ENCODE measurements around the gene TTYH3.
A peak's percentile ranks its signal among the peaks of the same experiment; 100 is the strongest.

TTYH3 gene

DNA sequence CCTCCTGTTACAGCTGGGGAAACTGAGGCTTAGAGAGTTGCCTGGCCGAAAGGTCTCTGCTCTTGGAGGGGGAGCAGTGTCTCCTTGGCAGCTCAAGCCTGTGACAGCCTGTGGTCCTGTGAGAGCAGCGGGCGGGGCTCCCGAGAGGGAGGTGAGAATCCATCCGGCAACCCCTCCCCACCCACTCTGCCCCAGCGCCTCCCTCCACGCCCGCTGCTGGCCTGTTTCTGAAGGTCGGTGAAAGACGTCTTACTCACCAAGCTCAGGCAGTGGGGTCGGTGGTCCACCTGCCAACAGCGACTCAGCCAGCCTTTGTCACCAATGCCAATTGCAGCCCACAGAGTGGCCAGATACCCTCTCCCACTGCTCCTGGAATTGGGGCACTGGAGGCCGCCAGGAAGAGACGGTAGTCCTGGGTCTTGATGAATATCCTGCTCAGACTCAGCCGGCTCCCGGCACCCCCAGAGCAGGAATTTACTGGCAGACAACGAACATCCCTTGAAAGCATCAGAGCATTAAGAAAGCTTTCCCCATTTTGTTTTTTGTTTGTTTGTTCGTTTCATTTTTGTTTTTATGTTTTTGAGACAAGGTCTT, 7.4 kb upstream of the TTYH3 start:
- no peaks in the 10 kb centered on the region for H3K36me3 ChIP-seq (ENCODE audit: control insufficient read depth, insufficient read depth, low read length)
- no peak overlapping the region for H3K9ac ChIP-seq
- no peaks in the 10 kb centered on the region for H3K9me3 ChIP-seq (ENCODE audit: control insufficient read depth, low read length)
- no peak overlapping the region for H3K4me2 ChIP-seq (ENCODE audit: low read length)
- TF ChIP-seq, protein P1, sequence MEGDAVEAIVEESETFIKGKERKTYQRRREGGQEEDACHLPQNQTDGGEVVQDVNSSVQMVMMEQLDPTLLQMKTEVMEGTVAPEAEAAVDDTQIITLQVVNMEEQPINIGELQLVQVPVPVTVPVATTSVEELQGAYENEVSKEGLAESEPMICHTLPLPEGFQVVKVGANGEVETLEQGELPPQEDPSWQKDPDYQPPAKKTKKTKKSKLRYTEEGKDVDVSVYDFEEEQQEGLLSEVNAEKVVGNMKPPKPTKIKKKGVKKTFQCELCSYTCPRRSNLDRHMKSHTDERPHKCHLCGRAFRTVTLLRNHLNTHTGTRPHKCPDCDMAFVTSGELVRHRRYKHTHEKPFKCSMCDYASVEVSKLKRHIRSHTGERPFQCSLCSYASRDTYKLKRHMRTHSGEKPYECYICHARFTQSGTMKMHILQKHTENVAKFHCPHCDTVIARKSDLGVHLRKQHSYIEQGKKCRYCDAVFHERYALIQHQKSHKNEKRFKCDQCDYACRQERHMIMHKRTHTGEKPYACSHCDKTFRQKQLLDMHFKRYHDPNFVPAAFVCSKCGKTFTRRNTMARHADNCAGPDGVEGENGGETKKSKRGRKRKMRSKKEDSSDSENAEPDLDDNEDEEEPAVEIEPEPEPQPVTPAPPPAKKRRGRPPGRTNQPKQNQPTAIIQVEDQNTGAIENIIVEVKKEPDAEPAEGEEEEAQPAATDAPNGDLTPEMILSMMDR (IDR thresholded peaks at IDR 0.05), result no peak
- peaks cover 7% of the 10 kb centered on the region for H3K4me1 ChIP-seq
- no peaks in the 10 kb centered on the region for H3K27me3 ChIP-seq (ENCODE audit: control insufficient read depth, insufficient read depth, low read length)
- H3K79me2 ChIP-seq, result no peaks in the 10 kb centered on the region
- no peak overlapping the region for H3K27ac ChIP-seq
- no peak overlapping the region for H2AFZ ChIP-seq
- no peak overlapping the region for H3K4me3 ChIP-seq (ENCODE audit: low read depth, low read length)

DNA sequence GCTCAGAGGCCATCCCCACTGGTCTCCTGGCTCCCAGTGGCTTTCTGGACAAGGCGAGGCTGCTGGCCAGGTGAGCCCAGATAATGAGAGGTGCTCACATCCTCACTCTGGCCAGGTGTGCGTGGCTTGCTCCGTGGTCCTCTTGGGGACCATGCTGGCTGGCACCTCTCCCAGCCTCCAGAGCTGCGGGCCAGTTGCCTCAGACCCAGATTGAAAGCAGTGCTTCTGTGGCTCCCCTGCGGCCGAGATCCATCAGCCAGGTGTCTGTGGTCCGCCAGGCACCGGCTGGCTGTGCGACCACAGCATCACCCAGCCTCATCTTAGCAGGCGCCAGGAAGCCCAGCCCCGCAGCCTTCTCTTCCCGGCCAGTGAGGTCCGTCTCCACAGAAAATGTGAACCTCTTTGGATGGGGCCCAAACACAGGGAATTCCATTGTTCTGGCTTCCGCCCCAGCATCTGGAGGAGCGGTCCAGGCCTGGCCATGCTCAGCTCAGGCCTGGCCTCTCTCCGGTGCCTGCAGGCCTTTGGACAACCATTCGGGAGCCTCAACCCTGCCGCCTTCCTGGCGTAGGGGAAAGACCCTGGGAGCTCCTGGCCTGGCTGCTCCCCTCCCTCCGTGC, 5.2 kb upstream of the TTYH3 start:
- no peaks in the 10 kb centered on the region for H3K27me3 ChIP-seq (ENCODE audit: control insufficient read depth, insufficient read depth, low read length)
- H3K4me2 ChIP-seq (ENCODE audit: low read length), result no peak overlapping the region
- H3K36me3 ChIP-seq (ENCODE audit: control insufficient read depth, insufficient read depth, low read length), result no peaks in the 10 kb centered on the region
- H3K9ac ChIP-seq, result no peak overlapping the region
- peak overlapping the region; percentile 61 for H3K27ac ChIP-seq
- TF ChIP-seq, protein P1 (IDR thresholded peaks at IDR 0.05), result no peak
- H3K4me1 ChIP-seq, result peaks cover 4% of the 10 kb centered on the region
- H2AFZ ChIP-seq, result no peak overlapping the region
- H3K79me2 ChIP-seq, result no peaks in the 10 kb centered on the region
- no peak overlapping the region for H3K4me3 ChIP-seq (ENCODE audit: low read depth, low read length)
- no peaks in the 10 kb centered on the region for H3K9me3 ChIP-seq (ENCODE audit: control insufficient read depth, low read length)

DNA sequence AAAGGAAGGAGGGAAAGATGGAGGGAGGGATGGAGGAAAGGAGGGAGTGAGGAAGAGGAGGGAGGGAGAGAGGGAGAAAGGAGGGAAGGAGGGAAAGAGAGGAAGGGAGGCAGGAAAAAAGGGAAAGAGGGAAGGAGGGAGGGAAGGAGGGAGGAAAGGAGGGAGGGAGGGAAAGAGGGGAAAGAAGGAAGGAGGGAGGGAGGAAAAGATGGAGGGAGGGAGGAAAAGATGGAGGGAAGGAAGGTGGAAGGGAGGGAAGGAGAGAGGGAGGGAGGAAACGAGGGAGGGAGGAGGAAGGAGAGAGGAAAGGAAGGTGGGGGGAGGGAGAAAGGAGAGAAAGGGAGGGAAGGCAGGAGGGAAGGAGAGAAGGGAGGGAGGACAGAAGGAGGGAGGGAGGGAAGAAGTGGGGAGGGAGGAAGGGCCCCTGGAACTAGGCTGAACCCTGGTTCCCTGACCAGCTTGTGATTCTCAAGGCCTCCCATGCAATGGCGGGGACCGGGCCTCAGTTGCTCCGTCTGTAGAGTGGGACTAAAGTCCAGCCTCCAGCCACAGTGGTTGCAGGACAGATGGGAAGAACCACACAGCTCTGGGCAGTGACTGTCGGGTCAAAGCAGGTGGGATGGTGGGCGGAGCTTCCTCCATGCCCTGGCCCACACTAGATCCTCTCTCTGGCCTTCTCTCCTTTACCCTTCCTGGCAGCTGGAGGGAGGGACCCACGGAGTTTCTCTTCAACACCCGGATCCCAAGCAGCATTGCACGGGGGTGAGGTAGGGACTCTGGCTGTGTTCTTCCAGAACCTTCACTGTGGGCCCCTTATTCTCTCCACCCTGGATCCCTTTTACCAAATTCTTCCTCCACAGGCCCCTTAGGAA, 4.3 kb upstream of the TTYH3 start:
- Histone ChIP-seq H3K79me2 (peaks cover 3% of the 10 kb centered on the region), H3K4me3 (ENCODE audit: low read depth, low read length) (no peak overlapping the region), H3K9ac (no peak overlapping the region), H3K4me2 (ENCODE audit: low read length) (no peak overlapping the region), H2AFZ (no peak overlapping the region), H3K9me3 (ENCODE audit: control insufficient read depth, low read length) (no peaks in the 10 kb centered on the region), H3K27ac (peak overlapping the region; percentile 61), H3K27me3 (ENCODE audit: control insufficient read depth, insufficient read depth, low read length) (no peaks in the 10 kb centered on the region), H3K4me1 (peaks cover 4% of the 10 kb centered on the region), H3K36me3 (ENCODE audit: control insufficient read depth, insufficient read depth, low read length) (no peaks in the 10 kb centered on the region)
- TF ChIP-seq, protein P1 (IDR thresholded peaks at IDR 0.05), result no peak

DNA sequence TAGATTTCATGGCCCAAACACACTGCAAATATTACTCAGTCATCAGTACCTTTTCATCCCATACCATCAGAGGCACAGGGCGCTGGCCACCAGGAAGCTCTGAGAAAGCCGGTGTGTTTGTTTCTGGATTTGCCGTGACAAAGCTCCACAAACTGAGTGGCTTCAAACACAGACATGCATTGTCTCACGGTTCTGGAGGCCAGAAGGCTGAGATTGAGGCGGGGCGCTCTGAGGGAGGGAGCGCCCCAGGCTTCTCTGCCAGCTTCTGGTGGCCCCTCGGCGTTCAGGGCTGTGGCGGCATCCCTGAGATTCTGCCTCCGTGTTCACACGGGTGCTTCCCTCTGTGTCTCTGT, 3.7 kb upstream of the TTYH3 start:
- no peak overlapping the region for H3K4me2 ChIP-seq (ENCODE audit: low read length)

More for the DNA sequence above, 3.7 kb upstream of the TTYH3 start:
- Histone ChIP-seq H3K4me1 (peaks cover 4% of the 10 kb centered on the region), H3K36me3 (ENCODE audit: control insufficient read depth, insufficient read depth, low read length) (no peaks in the 10 kb centered on the region), H3K27ac (no peak overlapping the region), H3K79me2 (peaks cover 9% of the 10 kb centered on the region), H3K9ac (no peak overlapping the region), H2AFZ (no peak overlapping the region), H3K4me3 (ENCODE audit: low read depth, low read length) (no peak overlapping the region), H3K9me3 (ENCODE audit: control insufficient read depth, low read length) (no peaks in the 10 kb centered on the region), H3K27me3 (ENCODE audit: control insufficient read depth, insufficient read depth, low read length) (no peaks in the 10 kb centered on the region)
- TF ChIP-seq, protein P1 (IDR thresholded peaks at IDR 0.05), result no peak
